Neural cell (in vitro differentiated cells): ENCODE data around the gene PLEKHA8. TPM values are rescaled to one million over a fixed set of nuclear protein-coding genes. Genes with fewer than 3 reads are reported as not detected.

Experiments
- H2AFZ ChIP-seq: fragments of 200-600, 300-800 bp; sonication (generic), shearing (Covaris generic); 2 replicates; pipeline ENCODE4 v1.6.0; 2014; ENCODE audit warnings: low read depth, mild to moderate bottlenecking, antibody characterized with exemption, low read length, moderate library complexity
- H3F3A ChIP-seq: fragments of 200-600 bp; shearing (Covaris generic); 2 replicates; pipeline ENCODE4 v1.6.1; 2016; ENCODE audit warnings: mild to moderate bottlenecking, moderate library complexity, mixed read lengths, antibody characterized with exemption, low read length; ENCODE audit not compliant: insufficient read depth, poor library complexity, severe bottlenecking
- H3K27ac ChIP-seq: fragments of 200-600, 300-800 bp; sonication (generic), shearing (Covaris generic); 2 replicates; pipeline ENCODE4 v1.5.1; 2014; ENCODE audit warnings: mild to moderate bottlenecking, low read length, moderate library complexity
- H3K27me3 ChIP-seq: fragments of 300-800, 200-600 bp; sonication (generic), shearing (Covaris generic); 2 replicates; pipeline ENCODE4 v1.6.0; 2014; ENCODE audit warnings: mild to moderate bottlenecking, low read depth, low read length, moderate library complexity; ENCODE audit not compliant: insufficient read depth
- H3K36me3 ChIP-seq: fragments of 300-800, 200-600 bp; sonication (generic), shearing (Covaris generic); 2 replicates; pipeline ENCODE4 v1.5.1; 2014; ENCODE audit warnings: mild to moderate bottlenecking, antibody characterized with exemption, low read length, moderate library complexity; ENCODE audit not compliant: insufficient read depth
- H3K4me2 ChIP-seq: fragments of 300-800, 200-600 bp; sonication (generic), shearing (Covaris generic); 2 replicates; pipeline ENCODE4 v1.6.0; 2014; ENCODE audit warnings: mild to moderate bottlenecking, low read length
- H3K4me3 ChIP-seq: fragments of 300-800, 200-600 bp; sonication (generic), shearing (Covaris generic); 2 replicates; pipeline ENCODE4 v1.5.1; 2014; ENCODE audit warnings: mild to moderate bottlenecking, low read length, moderate library complexity
- H3K79me2 ChIP-seq: fragments of 200-600 bp; shearing (Covaris generic); replicated peaks from 2 replicates; pipeline ENCODE4 v1.6.0; 2014; ENCODE audit warnings: mild to moderate bottlenecking, low read length, moderate library complexity; ENCODE audit not compliant: insufficient read depth
- H3K9ac ChIP-seq: fragments of 300-800, 200-600 bp; sonication (generic), shearing (Covaris generic); 2 replicates; pipeline ENCODE4 v1.6.1; 2016; ENCODE audit warnings: mild to moderate bottlenecking, low read length, mixed read lengths
- H3K9me2 ChIP-seq: fragments of 200-600 bp; shearing (Covaris generic); 2 replicates; pipeline ENCODE4 v1.6.1; 2016; ENCODE audit warnings: mild to moderate bottlenecking, low read length, mixed read lengths; ENCODE audit not compliant: insufficient read depth
- H3K9me3 ChIP-seq: fragments of 200-600, 300-800 bp; sonication (generic), shearing (Covaris generic); 2 replicates; pipeline ENCODE4 v1.6.1; 2016; ENCODE audit warnings: mild to moderate bottlenecking, mixed run types, low read length, moderate library complexity, mixed read lengths
- H4K20me1 ChIP-seq: fragments of 200-600 bp; shearing (Covaris generic); 2 replicates; pipeline ENCODE4 v1.6.1; 2016; ENCODE audit warnings: mild to moderate bottlenecking, mixed run types; ENCODE audit not compliant: insufficient read depth
- EP300 ChIP-seq: fragments of 450-650 bp; conservative IDR thresholded peaks from 2 replicates; pipeline ENCODE4 v1.6.1; 2014; ENCODE audit warnings: antibody characterized with exemption, mild to moderate bottlenecking, moderate library complexity; ENCODE audit not compliant: poor library complexity, severe bottlenecking
- EZH2 ChIP-seq: fragments of 200-600, 300-800 bp; shearing (Covaris generic), sonication (generic); IDR thresholded peaks from 2 replicates; pipeline ENCODE4 v1.6.1; 2014; ENCODE audit warnings: antibody characterized with exemption, low read length, borderline replicate concordance, mild to moderate bottlenecking; ENCODE audit not compliant: insufficient read depth, poor library complexity, severe bottlenecking
- MXI1 ChIP-seq: fragments of 450-650 bp; conservative IDR thresholded peaks from 2 replicates; pipeline ENCODE4 v1.6.1; 2014; ENCODE audit warnings: antibody characterized with exemption, mild to moderate bottlenecking; ENCODE audit not compliant: poor library complexity, severe bottlenecking
- POLR2AphosphoS5 ChIP-seq: IDR thresholded peaks from 2 replicates; pipeline ENCODE4 v1.6.1; 2012
- RAD21 ChIP-seq: fragments of 450-650 bp; conservative IDR thresholded peaks from 2 replicates; pipeline ENCODE4 v1.6.1; 2014; ENCODE audit warnings: antibody characterized with exemption, mild to moderate bottlenecking, moderate library complexity
- SMC3 ChIP-seq: fragments of 450-650 bp; conservative IDR thresholded peaks from 2 replicates; pipeline ENCODE4 v1.6.1; 2014; ENCODE audit warnings: antibody characterized with exemption, mild to moderate bottlenecking, moderate library complexity; ENCODE audit not compliant: poor library complexity
- TAF1 ChIP-seq: IDR thresholded peaks from 2 replicates; pipeline ENCODE4 v1.6.1; 2012; ENCODE audit warnings: low read depth
- polyA plus RNA-seq: library from polyadenylated mRNA; depleted of rRNA; stranded (reverse); fragments of >200 nt; gene quantifications from 2 replicates; pipeline ENCODE4 v1.2.3, GENCODE V29; 2014
- TF ChIP-seq, protein P1 (sequence below): IDR thresholded peaks from 2 replicates; pipeline ENCODE4 v1.6.1; 2012; ENCODE audit warnings: borderline replicate concordance
- TF ChIP-seq, protein P2 (sequence below): fragments of 450-650 bp; IDR thresholded peaks from 2 replicates; pipeline ENCODE4 v1.5.1; 2014; ENCODE audit warnings: antibody characterized with exemption, mild to moderate bottlenecking, moderate library complexity; ENCODE audit not compliant: poor library complexity, severe bottlenecking

PLEKHA8 gene
- polyA plus RNA-seq, 1 donor from 2014 or later, result 43.1 TPM

DNA sequence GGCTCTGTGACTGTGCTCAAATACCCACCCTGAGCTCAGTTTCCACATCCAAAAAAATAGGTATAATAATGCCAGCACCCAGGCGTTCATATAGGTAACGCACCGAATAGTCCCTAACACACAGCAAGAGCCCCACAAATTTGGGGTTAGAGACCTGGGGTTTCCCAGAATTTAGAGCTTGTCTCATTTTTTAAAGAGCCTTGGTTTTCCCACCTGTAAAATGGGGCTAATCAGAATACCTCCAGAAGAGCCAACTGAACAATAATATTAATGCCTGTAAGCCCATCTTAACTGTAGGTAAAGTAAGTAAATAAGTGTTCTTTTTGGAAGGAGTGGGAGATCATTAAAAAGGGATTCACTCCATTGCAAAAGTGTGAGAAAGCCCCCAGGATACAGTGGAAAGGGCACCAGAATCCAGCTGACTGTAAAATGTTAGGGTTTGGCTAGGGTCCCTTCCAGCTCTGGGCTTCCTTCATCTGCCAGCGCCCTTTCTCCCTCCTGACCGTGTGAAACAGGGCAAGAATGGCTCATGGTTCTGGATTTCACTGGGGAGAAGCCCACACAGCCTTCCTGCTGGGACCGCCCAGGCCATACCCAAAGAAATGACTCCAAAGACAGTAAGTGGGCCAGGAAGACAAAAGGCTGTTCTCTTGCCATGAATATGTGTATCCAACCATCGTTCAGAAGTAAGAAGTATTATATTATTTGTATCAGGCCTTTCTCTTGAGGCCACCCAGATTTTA, 108.7 kb downstream of the PLEKHA8 start:
- TF ChIP-seq, protein P1, sequence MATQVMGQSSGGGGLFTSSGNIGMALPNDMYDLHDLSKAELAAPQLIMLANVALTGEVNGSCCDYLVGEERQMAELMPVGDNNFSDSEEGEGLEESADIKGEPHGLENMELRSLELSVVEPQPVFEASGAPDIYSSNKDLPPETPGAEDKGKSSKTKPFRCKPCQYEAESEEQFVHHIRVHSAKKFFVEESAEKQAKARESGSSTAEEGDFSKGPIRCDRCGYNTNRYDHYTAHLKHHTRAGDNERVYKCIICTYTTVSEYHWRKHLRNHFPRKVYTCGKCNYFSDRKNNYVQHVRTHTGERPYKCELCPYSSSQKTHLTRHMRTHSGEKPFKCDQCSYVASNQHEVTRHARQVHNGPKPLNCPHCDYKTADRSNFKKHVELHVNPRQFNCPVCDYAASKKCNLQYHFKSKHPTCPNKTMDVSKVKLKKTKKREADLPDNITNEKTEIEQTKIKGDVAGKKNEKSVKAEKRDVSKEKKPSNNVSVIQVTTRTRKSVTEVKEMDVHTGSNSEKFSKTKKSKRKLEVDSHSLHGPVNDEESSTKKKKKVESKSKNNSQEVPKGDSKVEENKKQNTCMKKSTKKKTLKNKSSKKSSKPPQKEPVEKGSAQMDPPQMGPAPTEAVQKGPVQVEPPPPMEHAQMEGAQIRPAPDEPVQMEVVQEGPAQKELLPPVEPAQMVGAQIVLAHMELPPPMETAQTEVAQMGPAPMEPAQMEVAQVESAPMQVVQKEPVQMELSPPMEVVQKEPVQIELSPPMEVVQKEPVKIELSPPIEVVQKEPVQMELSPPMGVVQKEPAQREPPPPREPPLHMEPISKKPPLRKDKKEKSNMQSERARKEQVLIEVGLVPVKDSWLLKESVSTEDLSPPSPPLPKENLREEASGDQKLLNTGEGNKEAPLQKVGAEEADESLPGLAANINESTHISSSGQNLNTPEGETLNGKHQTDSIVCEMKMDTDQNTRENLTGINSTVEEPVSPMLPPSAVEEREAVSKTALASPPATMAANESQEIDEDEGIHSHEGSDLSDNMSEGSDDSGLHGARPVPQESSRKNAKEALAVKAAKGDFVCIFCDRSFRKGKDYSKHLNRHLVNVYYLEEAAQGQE, result no peak
- no peak for TF ChIP-seq EP300
- TF ChIP-seq, protein P2, sequence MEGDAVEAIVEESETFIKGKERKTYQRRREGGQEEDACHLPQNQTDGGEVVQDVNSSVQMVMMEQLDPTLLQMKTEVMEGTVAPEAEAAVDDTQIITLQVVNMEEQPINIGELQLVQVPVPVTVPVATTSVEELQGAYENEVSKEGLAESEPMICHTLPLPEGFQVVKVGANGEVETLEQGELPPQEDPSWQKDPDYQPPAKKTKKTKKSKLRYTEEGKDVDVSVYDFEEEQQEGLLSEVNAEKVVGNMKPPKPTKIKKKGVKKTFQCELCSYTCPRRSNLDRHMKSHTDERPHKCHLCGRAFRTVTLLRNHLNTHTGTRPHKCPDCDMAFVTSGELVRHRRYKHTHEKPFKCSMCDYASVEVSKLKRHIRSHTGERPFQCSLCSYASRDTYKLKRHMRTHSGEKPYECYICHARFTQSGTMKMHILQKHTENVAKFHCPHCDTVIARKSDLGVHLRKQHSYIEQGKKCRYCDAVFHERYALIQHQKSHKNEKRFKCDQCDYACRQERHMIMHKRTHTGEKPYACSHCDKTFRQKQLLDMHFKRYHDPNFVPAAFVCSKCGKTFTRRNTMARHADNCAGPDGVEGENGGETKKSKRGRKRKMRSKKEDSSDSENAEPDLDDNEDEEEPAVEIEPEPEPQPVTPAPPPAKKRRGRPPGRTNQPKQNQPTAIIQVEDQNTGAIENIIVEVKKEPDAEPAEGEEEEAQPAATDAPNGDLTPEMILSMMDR, result no peak
- TF ChIP-seq RAD21, result no peak
- TF ChIP-seq TAF1, result no peak
- TF ChIP-seq MXI1, result no peak
- no peak for TF ChIP-seq SMC3
- no peak for TF ChIP-seq POLR2AphosphoS5
- TF ChIP-seq EZH2, result no peak
- H3F3A ChIP-seq, result no peaks in the 10 kb centered on the region
- H3K36me3 ChIP-seq, result no peaks in the 10 kb centered on the region
- peak overlapping the region; percentile 99 for H3K4me3 ChIP-seq
- no peak overlapping the region for H3K27ac ChIP-seq
- peak overlapping the region; percentile 93 for H3K9ac ChIP-seq
- H2AFZ ChIP-seq, result no peak overlapping the region
- no peaks in the 10 kb centered on the region for H3K9me2 ChIP-seq
- no peak overlapping the region for H3K4me2 ChIP-seq
- H3K27me3 ChIP-seq, result no peaks in the 10 kb centered on the region
- no peaks in the 10 kb centered on the region for H3K9me3 ChIP-seq
- H3K79me2 ChIP-seq, result peaks cover 24% of the 10 kb centered on the region
- no peaks in the 10 kb centered on the region for H4K20me1 ChIP-seq

DNA sequence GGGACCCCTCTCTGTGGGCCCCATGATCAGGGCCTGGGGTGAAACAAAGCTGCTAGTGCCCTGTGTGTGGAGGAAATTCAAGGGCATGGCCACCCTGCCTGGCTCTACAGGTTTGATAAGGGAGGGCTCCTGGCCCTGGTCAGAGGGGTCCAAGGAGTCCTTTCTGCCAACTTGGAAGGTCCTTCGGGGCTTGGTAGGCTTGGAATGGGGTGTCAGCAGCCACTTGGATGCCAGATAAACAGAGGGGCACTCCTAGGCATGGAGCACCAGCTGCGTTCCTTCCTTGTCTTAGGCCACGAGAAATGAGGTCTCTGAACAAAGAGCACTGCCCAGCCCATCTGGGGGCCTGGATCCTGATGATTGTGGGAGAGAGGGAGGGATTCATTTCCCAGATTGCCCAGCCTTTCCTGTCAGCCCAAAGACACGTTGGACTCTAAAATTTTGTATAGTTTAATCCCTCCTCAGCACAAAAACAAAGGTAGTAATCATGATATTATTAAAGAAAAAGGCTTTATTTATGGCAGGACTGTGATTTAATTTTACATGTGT, 111.7 kb downstream of the PLEKHA8 start:
- no peaks in the 10 kb centered on the region for H3K36me3 ChIP-seq
- no peaks in the 10 kb centered on the region for H3K27me3 ChIP-seq
- TF ChIP-seq EP300 (no peak), EZH2 (no peak), TAF1 (no peak), RAD21 (no peak), SMC3 (no peak)
- TF ChIP-seq, protein P2, result no peak
- H3K9ac ChIP-seq, result no peak overlapping the region
- H3K79me2 ChIP-seq, result peaks cover 24% of the 10 kb centered on the region
- no peak overlapping the region for H3K27ac ChIP-seq
- H4K20me1 ChIP-seq, result no peaks in the 10 kb centered on the region
- no peaks in the 10 kb centered on the region for H3K9me3 ChIP-seq
- H3K4me2 ChIP-seq, result no peak overlapping the region
- no peaks in the 10 kb centered on the region for H3K9me2 ChIP-seq
- H3K4me3 ChIP-seq, result no peak overlapping the region
- H2AFZ ChIP-seq, result no peak overlapping the region
- no peaks in the 10 kb centered on the region for H3F3A ChIP-seq
